ENCODE data around the gene DNAAF3.
A peak's percentile ranks its signal among the peaks of the same experiment; 100 is the strongest.
"Not testable (repeated sequence)": the region's sequence is repeated elsewhere in the genome, so short reads cannot be mapped to it uniquely, and the experiment has no call there.

DNAAF3 gene

GRCh38 chr19:55158423-55158822, 8.0 kb downstream of the DNAAF3 start:
- no peak for TF ChIP-seq CTCF (conservative IDR thresholded peaks at IDR 0.05; ENCODE audit: low read depth, low read length)
- no peak overlapping the region for H3K4me3 ChIP-seq (ENCODE audit: low read length)
- DNase-seq (ENCODE audit: low read depth), result no peak

GRCh38 chr19:55157064-55157908, 9.1 kb downstream of the DNAAF3 start, which contains the start of gene TNNI3:
Gene TNNI3 (minus strand): TSS chr19:55157732. CDS start chr19:55157589, 143 bp downstream.
- DNase-seq (ENCODE audit: low read depth), result no peak
- TF ChIP-seq CTCF (conservative IDR thresholded peaks at IDR 0.05; ENCODE audit: low read depth, low read length), result no peak
- peak within 1 kb of the TSS; percentile 33 for H3K4me3 ChIP-seq (ENCODE audit: low read length)

GRCh38 chr19:55156202-55157063, 10.0 kb downstream of the DNAAF3 start:
- H3K4me3 ChIP-seq (ENCODE audit: low read length), result peak overlapping the region; percentile 33

GRCh38 chr19:55155784-55156183, 10.6 kb downstream of the DNAAF3 start:
- not testable (repeated sequence) for DNase-seq (ENCODE audit: low read depth)
- H3K4me3 ChIP-seq (ENCODE audit: low read length), result peak overlapping the region; percentile 33

More at GRCh38 chr19:55156202-55157063, 10.0 kb downstream of the DNAAF3 start:
- TF ChIP-seq CTCF (conservative IDR thresholded peaks at IDR 0.05; ENCODE audit: low read depth, low read length), result no peak
- DNase-seq (ENCODE audit: low read depth), result no peak

GRCh38 chr19:55153652-55154264, 12.7 kb downstream of the DNAAF3 start:
- no peak for DNase-seq (ENCODE audit: low read depth)
- no peak overlapping the region for H3K4me3 ChIP-seq (ENCODE audit: low read length)
- TF ChIP-seq CTCF (conservative IDR thresholded peaks at IDR 0.05; ENCODE audit: low read depth, low read length), result no peak

GRCh38 chr19:55152017-55152416, 14.4 kb downstream of the DNAAF3 start:
- TF ChIP-seq CTCF (conservative IDR thresholded peaks at IDR 0.05; ENCODE audit: low read depth, low read length), result no peak

More at GRCh38 chr19:55152017-55152416, 14.4 kb downstream of the DNAAF3 start:
- no peak for DNase-seq (ENCODE audit: low read depth)
- no peak overlapping the region for H3K4me3 ChIP-seq (ENCODE audit: low read length)

Data from retinal pigment epithelial cell (primary cell).